Skeletal muscle cell (primary cell): ENCODE data around the gene IPP.
"Not testable (repeated sequence)": the region's sequence is repeated elsewhere in the genome, so short reads cannot be mapped to it uniquely, and the experiment has no call there.

Source experiments
- DNase-seq: peaks from one replicate; pipeline ENCODE4 v3.0.0-alpha.2; 2010; ENCODE audit warnings: low read depth
- H3K4me3 ChIP-seq: 2 replicates; pipeline ENCODE4 v1.5.1; 2011; ENCODE audit warnings: low read depth, mild to moderate bottlenecking, control low read depth, low read length, moderate library complexity

IPP gene

DNA sequence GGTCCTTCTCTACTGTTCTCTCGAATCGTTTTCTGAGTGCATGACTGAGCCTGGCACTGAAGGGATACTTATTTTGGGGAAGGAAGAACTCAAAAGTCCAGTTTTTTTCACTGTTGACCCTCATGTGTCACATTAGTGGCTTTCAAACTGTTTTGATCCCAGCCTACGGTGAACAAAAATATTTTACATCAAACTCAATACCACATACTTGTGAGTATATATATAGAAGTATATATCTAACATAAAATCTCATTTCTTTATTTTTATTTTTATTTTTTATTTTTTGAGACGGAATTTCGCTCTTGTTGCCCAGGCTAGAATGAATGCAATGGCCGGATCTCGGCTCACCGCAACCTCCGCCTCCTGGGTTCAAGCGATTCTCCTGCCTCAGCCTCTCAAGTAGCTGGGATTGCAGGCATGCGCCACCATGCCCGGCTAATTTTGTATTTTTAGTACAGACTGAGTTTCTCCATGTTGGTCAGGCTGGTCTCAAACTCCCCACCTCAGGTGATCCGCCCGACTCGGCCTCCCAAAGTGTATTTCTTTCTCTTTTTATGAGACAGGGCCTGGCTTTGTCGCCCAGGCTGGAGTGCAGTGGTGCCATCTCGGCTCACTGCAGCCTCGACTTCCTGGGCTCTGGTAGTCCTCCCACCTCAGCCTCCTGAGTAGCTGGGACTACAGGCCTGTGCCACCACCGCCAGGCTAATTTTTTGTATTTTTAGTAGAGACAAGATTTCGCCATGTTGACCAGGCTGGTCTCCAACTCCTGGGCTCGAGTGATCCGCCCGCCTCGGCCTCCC is 786 bp upstream of the IPP start:
- not testable (repeated sequence) for DNase-seq
- peak overlapping the region; percentile 82 for H3K4me3 ChIP-seq

DNA sequence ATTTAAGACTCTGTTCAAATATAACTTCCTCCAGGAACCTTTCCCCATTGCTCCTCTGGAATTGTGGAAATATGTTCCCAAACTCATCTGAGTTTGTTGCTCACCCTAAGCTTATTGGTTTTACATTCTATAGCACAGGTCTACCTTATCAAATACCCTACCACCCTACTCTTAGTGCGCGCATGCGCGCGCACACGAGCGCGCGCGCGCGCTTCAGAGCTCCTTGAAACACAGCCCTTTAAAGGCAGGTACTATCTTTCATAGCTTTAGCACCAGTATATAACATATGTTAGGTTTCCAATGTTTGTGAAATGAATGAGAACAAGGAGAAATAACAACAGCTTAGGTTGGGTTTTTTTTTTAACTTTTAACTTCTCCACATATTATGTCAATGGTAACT is 3.5 kb downstream of the IPP start:
- DNase-seq, result no peak
- H3K4me3 ChIP-seq, result no peak overlapping the region

- DNase-seq, H3K4me3 ChIP-seq: not testable (repeated sequence)
These were observed 10.8 kb downstream of the IPP start for GRCh38 chr1:45739641-45740156.

- DNase-seq, result no peak
- H3K4me3 ChIP-seq, result no peak overlapping the region
These were observed 11.3 kb downstream of the IPP start for GRCh38 chr1:45739137-45739536.

DNA sequence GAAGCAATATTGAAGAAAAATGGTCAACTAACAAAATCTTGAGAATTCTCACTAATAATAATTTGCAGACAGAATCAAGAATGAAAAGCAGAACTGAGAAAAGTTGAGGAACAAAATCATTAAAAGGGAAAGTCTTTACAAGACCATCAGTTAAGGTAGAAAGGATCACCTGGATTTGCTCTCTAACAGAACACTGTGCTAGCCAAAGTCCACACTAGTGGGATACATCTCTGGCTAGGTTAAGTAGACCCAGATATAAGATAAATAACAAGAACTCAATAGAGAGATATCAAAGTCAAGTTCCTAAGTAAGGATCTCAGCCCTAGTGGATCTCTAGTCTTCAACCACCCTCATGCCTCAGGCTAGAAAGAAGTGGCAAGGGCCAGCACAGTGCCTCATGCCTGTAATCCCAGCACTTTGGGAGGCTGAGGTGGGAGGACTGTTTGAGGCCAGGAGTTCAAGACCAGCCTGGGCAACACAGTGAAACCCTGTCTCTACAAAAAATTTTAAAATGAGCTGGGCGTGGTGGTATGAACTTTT is 19.6 kb downstream of the IPP start:
- H3K4me3 ChIP-seq, result no peak overlapping the region
- DNase-seq, result no peak

GRCh38 chr1:45730075-45730779 is 20.2 kb downstream of the IPP start:
- no peak for DNase-seq
- no peak overlapping the region for H3K4me3 ChIP-seq

DNA sequence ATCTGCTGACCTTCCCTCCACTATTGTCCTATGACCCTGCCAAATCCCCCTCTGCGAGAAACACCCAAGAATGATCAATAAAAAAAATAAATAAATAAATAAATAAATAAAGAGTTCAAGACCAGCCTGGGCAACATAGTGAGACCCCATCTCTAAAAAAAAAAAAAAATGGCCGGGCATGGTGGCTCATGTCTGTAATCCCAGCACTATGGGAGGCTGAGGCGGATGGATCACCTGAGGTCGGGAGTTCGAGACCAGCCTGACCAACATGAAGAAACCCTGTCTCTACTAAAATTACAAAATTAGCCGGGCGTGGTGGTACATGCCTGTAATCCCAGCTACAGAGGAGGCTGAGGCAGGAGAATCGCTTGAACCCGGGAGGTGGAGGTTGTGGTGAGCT is 24.4 kb downstream of the IPP start:
- not testable (repeated sequence) for DNase-seq

GRCh38 chr1:45723248-45723930 is 27.1 kb downstream of the IPP start:
- DNase-seq, result no peak
- H3K4me3 ChIP-seq, result no peak overlapping the region

More for the DNA sequence above, 24.4 kb downstream of the IPP start:
- H3K4me3 ChIP-seq, result not testable (repeated sequence)

- no peak overlapping the region for H3K4me3 ChIP-seq
- DNase-seq, result peak; percentile 11
These were observed 27.6 kb downstream of the IPP start for GRCh38 chr1:45722809-45723208.

DNA sequence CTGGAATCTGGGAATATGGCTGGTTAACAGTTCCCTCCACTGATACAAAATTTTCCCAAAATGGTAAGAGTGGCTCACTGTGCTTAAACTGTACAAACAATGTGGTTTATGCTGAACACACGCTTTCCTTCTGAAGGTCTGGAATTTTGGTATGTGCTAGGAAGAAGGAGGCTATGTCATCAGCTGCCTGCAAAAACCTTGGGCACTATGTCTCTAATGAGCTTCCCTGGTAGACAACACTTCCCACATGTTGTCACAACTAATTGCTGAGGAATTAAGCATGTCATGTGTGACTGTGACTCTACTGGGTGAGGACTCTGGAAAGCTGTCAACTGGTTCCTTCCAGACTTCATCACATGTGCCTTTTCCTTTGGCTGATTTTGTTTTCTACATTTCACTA is 29.2 kb downstream of the IPP start:
- DNase-seq, result peak; percentile 7
- no peak overlapping the region for H3K4me3 ChIP-seq

DNA sequence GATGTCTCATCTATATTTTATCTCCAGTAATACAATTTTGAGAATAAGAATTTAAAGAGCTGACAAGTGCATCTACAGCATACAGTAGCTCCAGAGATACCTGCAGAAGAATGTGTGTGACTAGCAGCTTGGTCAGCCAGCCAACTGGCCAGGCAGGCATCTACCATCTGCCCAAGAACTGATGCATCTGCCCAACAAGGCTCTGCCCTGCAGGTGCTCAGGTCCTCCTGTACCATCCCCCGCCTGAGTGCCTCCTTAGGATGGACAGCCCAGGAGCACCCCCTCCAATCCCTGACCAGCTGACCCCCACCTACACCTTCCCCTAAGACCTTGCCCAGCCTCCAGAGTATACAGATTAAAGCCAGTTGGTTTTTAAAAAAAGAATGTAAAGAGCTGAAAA is 32.2 kb downstream of the IPP start:
- H3K4me3 ChIP-seq, result no peak overlapping the region
- DNase-seq, result no peak

DNA sequence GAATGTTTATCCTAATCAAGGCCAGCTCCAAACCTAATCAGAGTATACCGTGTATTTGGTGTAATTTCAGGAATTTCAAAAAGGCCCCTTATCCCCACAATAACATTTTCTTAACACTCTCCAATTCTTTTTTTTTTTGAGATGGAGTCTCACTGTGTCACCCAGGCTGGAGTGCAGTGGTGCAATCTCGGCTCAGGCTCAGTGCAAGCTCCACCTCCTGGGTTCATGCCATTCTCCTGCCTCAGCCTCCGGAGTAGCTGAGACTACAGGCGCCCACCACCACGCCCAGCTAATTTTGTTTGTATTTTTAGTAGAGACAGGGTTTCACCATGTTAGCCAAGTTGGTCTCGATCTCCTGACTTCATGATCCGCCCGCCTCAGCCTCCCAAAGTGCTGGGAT is 33.1 kb downstream of the IPP start:
- not testable (repeated sequence) for DNase-seq

DNA sequence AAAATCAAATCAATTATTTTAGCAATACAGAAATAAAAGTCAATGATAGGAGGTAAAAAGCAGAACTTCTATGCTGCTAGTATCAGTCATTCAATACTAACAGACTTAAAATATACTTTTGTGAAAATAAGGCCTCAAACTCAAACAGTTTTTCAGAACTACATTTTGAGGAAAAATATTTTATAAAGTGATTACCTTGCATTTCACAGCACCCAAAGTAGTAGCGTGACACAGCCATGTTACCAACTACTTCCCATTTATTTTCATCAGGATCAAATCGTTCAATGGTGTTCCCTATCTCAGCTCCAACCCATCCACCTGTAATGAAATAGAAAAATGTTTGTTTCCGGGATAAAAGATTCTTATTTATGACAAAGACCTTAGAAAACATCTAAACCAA is 33.8 kb downstream of the IPP start:
- H3K4me3 ChIP-seq, result no peak overlapping the region
- DNase-seq, result no peak

More for the DNA sequence above, 33.1 kb downstream of the IPP start:
- not testable (repeated sequence) for H3K4me3 ChIP-seq

DNA sequence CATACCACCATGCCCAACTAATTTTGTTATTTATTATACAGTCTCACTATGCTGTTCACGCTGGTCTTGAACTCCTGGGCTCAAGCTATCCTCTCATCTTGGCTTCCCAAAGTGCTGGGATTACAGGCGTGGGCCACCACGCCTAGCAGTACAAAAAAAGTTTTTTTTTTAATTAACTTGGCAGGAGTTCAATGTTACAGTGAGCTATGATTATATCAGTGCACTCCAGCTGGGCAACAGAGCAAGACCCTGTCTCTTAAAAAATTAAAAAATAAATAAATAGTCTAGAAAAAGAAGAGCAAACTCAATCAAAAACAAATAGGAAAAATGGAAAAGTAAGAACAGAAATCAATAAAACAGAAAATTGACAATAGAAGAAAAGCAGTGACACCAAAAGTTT is 36.7 kb downstream of the IPP start:
- no peak for DNase-seq
- H3K4me3 ChIP-seq, result no peak overlapping the region

DNA sequence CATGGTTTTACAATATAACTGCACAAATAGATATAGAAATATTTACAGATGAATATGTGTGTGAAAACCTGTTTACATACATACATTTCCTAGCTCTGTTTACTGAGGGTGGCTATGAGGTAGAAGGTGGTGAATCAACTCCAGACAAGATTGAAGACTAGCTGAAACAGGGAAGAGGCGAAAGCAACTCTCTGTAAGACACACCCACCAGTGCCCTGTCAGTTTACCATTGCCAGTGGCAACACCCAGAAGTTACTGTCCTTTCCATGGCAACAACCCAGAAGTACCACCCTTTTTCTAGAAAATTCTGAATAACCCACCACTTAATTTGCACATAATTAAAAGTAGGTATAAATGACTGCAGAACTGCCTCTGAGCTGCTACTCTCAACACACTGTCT is 45.8 kb downstream of the IPP start:
- no peak overlapping the region for H3K4me3 ChIP-seq
- DNase-seq, result no peak

- no peak overlapping the region for H3K4me3 ChIP-seq
- no peak for DNase-seq
These were observed 55.6 kb downstream of the IPP start for GRCh38 chr1:45694823-45695222.

DNA sequence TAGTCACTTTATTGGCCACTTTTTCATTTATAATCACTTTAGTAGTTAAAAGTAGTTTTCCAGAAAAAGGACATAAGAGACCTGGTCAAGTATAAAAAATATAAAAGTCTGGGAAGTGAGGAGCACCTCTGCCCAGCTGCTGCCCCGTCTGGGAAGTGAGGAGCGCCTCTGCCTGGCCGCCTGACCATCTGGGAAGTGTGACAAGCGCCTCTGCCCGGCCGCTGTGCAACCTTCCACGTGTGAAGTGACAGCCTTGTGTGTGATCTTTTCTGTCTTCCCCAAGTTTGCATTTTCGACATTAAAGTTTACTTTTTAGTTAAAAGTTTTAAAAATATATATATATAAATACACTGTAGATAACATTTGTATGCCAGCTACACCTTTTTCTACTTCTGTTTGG is 56.6 kb downstream of the IPP start:
- DNase-seq, H3K4me3 ChIP-seq: not testable (repeated sequence)

GRCh38 chr1:45687754-45688740 is 62.4 kb downstream of the IPP start, which contains the start of gene TMEM69:
TMEM69 (plus strand) TSS chr1:45688181; CDS start chr1:45691069, 2,888 bp downstream.
- DNase-seq, result peak; percentile 71
- peak within 1 kb of the TSS; percentile 99 for H3K4me3 ChIP-seq
